Measurements from ENCODE around the gene ZNF280A.

ZNF280A gene

GRCh38 chr22:22487869-22488597 lies 32.0 kb downstream of the ZNF280A start:
- Histone ChIP-seq H3K27me3 (ENCODE audit: insufficient read depth, low read depth) (no peaks in the 10 kb centered on the region), H3K4me3 (IDR thresholded peaks at IDR 0.05; ENCODE audit: insufficient read depth, low read depth, low read length) (no peak overlapping the region), H3K4me1 (ENCODE audit: low read depth, poor library complexity, severe bottlenecking) (no peaks in the 10 kb centered on the region), H2AFZ (ENCODE audit: low read depth) (no peak overlapping the region), H3K4me2 (no peak overlapping the region), H3K79me2 (ENCODE audit: insufficient read depth, low read depth) (no peaks in the 10 kb centered on the region), H3K36me3 (ENCODE audit: insufficient read depth) (peaks cover 7% of the 10 kb centered on the region; the same call in 1 of the 2 replicates), H3K9ac (no peak overlapping the region), H4K20me1 (ENCODE audit: insufficient read depth) (no peaks in the 10 kb centered on the region), H3K27ac (no peak overlapping the region)
- TF ChIP-seq, protein P1, sequence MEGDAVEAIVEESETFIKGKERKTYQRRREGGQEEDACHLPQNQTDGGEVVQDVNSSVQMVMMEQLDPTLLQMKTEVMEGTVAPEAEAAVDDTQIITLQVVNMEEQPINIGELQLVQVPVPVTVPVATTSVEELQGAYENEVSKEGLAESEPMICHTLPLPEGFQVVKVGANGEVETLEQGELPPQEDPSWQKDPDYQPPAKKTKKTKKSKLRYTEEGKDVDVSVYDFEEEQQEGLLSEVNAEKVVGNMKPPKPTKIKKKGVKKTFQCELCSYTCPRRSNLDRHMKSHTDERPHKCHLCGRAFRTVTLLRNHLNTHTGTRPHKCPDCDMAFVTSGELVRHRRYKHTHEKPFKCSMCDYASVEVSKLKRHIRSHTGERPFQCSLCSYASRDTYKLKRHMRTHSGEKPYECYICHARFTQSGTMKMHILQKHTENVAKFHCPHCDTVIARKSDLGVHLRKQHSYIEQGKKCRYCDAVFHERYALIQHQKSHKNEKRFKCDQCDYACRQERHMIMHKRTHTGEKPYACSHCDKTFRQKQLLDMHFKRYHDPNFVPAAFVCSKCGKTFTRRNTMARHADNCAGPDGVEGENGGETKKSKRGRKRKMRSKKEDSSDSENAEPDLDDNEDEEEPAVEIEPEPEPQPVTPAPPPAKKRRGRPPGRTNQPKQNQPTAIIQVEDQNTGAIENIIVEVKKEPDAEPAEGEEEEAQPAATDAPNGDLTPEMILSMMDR (conservative IDR thresholded peaks at IDR 0.05; ENCODE audit: low read depth, low read length) = no peak

- no peaks in the 10 kb centered on the region for H3K79me2 ChIP-seq (ENCODE audit: insufficient read depth, low read depth)
- H3K4me3 ChIP-seq (IDR thresholded peaks at IDR 0.05; ENCODE audit: insufficient read depth, low read depth, low read length) = no peak overlapping the region
- no peaks in the 10 kb centered on the region for H4K20me1 ChIP-seq (ENCODE audit: insufficient read depth)
- H3K9ac ChIP-seq = no peak overlapping the region
- peaks cover 7% of the 10 kb centered on the region; the same call in 1 of the 2 replicates for H3K36me3 ChIP-seq (ENCODE audit: insufficient read depth)
- H3K4me2 ChIP-seq = no peak overlapping the region
- no peak overlapping the region for H3K27ac ChIP-seq
- TF ChIP-seq, protein P1 (conservative IDR thresholded peaks at IDR 0.05; ENCODE audit: low read depth, low read length) = no peak
- H2AFZ ChIP-seq (ENCODE audit: low read depth) = no peak overlapping the region
- no peaks in the 10 kb centered on the region for H3K27me3 ChIP-seq (ENCODE audit: insufficient read depth, low read depth)
- H3K4me1 ChIP-seq (ENCODE audit: low read depth, poor library complexity, severe bottlenecking) = no peaks in the 10 kb centered on the region
These were observed 33.0 kb downstream of the ZNF280A start for GRCh38 chr22:22487059-22487458.

- H3K9ac ChIP-seq = no peak overlapping the region
- H2AFZ ChIP-seq (ENCODE audit: low read depth) = no peak overlapping the region
- no peaks in the 10 kb centered on the region for H3K4me1 ChIP-seq (ENCODE audit: low read depth, poor library complexity, severe bottlenecking)
- H3K79me2 ChIP-seq (ENCODE audit: insufficient read depth, low read depth) = no peaks in the 10 kb centered on the region
- H3K4me2 ChIP-seq = no peak overlapping the region
- H3K4me3 ChIP-seq (IDR thresholded peaks at IDR 0.05; ENCODE audit: insufficient read depth, low read depth, low read length) = no peak overlapping the region
- peaks cover 7% of the 10 kb centered on the region; the same call in 1 of the 2 replicates for H3K36me3 ChIP-seq (ENCODE audit: insufficient read depth)
- H3K27ac ChIP-seq = no peak overlapping the region
- TF ChIP-seq, protein P1 (conservative IDR thresholded peaks at IDR 0.05; ENCODE audit: low read depth, low read length) = no peak
- H4K20me1 ChIP-seq (ENCODE audit: insufficient read depth) = no peaks in the 10 kb centered on the region
- H3K27me3 ChIP-seq (ENCODE audit: insufficient read depth, low read depth) = no peaks in the 10 kb centered on the region
These were observed 33.8 kb downstream of the ZNF280A start for GRCh38 chr22:22486132-22486899.

- Histone ChIP-seq H2AFZ (ENCODE audit: low read depth) (no peak overlapping the region), H3K4me2 (no peak overlapping the region), H3K9ac (no peak overlapping the region), H3K27me3 (ENCODE audit: insufficient read depth, low read depth) (no peaks in the 10 kb centered on the region), H3K36me3 (ENCODE audit: insufficient read depth) (peaks cover 7% of the 10 kb centered on the region; the same call in 1 of the 2 replicates), H3K4me1 (ENCODE audit: low read depth, poor library complexity, severe bottlenecking) (no peaks in the 10 kb centered on the region), H3K79me2 (ENCODE audit: insufficient read depth, low read depth) (no peaks in the 10 kb centered on the region), H3K27ac (no peak overlapping the region), H4K20me1 (ENCODE audit: insufficient read depth) (no peaks in the 10 kb centered on the region), H3K4me3 (IDR thresholded peaks at IDR 0.05; ENCODE audit: insufficient read depth, low read depth, low read length) (no peak overlapping the region)
- TF ChIP-seq, protein P1 (conservative IDR thresholded peaks at IDR 0.05; ENCODE audit: low read depth, low read length) = no peak
These were observed 34.5 kb downstream of the ZNF280A start for GRCh38 chr22:22485524-22485923.
